HepG2 (cell line): ENCODE measurements around the gene SHC3. TPM values are rescaled to one million over a fixed set of nuclear protein-coding genes. Genes with fewer than 3 reads are reported as not detected.

ENCODE experiments used
- ATAC-seq: fragments of 200-7000 bp; cut with Tn5 transposase; 3 replicates; pipeline ENCODE4 v1.9.1; 2020; ENCODE audit warnings: mild to moderate bottlenecking, moderate library complexity
- BruUV-seq: library from RNA; stranded (reverse); fragments of 400-500 nt; replicated peaks from 2 replicates; lab custom pipeline; 2021; lab: Mats Ljungman, UMichigan
- CTCF ChIA-PET: fragments of 300-600 bp; formaldehyde crosslinking; extraction: SDS; loops from one replicate; lab custom pipeline; 2021; ENCODE audit warnings: low total read pairs, inconsistent platforms, low intra/inter-chr PET ratio; lab: Yijun Ruan, JAX
- POLR2A ChIA-PET: fragments of 350-600 bp; sonication (Branson Sonifier 250); formaldehyde crosslinking; loops from one replicate; lab custom pipeline; 2020; ENCODE audit warnings: antibody characterized with exemption, inconsistent platforms; lab: Yijun Ruan, JAX
- DNase-seq: peaks from one replicate; pipeline ENCODE4 v3.0.0-alpha.2; 2015; ENCODE audit warnings: low spot score
- FAIRE-seq: peaks from 3 replicates; lab custom pipeline; 2011; peaks lifted over from hg19 to GRCh38; lab: Jason Lieb, UNC
- H2AFZ ChIP-seq: one replicate; pipeline ENCODE4 v1.6.1; 2011; ENCODE audit warnings: low read length, inconsistent platforms
- H3K27ac ChIP-seq: fragments of 300-600 bp; 3 replicates; pipeline ENCODE4 v1.8.0; 2011; ENCODE audit warnings: mixed run types, mild to moderate bottlenecking, mixed read lengths, low read length, inconsistent platforms; ENCODE audit not compliant: insufficient read depth; ENCODE audit errors: extremely low read length
- H3K27me3 ChIP-seq, 2 experiments: fragments of 200-600 bp in 1 of 2; 2 replicates in 1 of 2; 3 replicates in 1 of 2; pipeline versions ENCODE4 v1.6.0 to v1.8.0; 2011; ENCODE audit warnings: low read length in 2 of 2, mild to moderate bottlenecking in 2 of 2, moderate library complexity in 2 of 2, inconsistent platforms in 1 of 2; ENCODE audit not compliant: insufficient read depth in 2 of 2, control insufficient read depth in 1 of 2
- H3K36me3 ChIP-seq, 2 experiments: fragments of 200-600 bp in 1 of 2; replicated peaks in 1 of 2; 2 replicates in 1 of 2; 3 replicates in 1 of 2; pipeline versions ENCODE4 v1.5.1 to v1.8.0; 2011; ENCODE audit warnings: low read length in 2 of 2, inconsistent platforms in 1 of 2; ENCODE audit not compliant: insufficient read depth in 2 of 2, control insufficient read depth in 1 of 2
- H3K4me1 ChIP-seq: 2 replicates; pipeline ENCODE4 v1.5.1; 2012; ENCODE audit warnings: low read length, inconsistent platforms; ENCODE audit not compliant: insufficient read depth
- H3K4me2 ChIP-seq: 2 replicates; pipeline ENCODE4 v1.6.0; 2011; ENCODE audit warnings: low read depth, low read length, inconsistent platforms
- H3K4me3 ChIP-seq, 3 experiments: fragments of 200-600 bp in 1 of 3; sonication (generic), shearing (Covaris generic) in 1 of 3; replicated peaks in 1 of 3; 2 replicates each; pipeline ENCODE4 v1.5.1; 2011 to 2016; ENCODE audit warnings: low read length in 3 of 3, inconsistent platforms in 2 of 3, low read depth in 2 of 3, mild to moderate bottlenecking in 2 of 3, control low read depth in 1 of 3, mixed read lengths in 1 of 3; ENCODE audit not compliant: insufficient read depth in 1 of 3
- H3K79me2 ChIP-seq: one replicate; pipeline ENCODE4 v1.6.1; 2011; ENCODE audit warnings: low read length, inconsistent platforms; ENCODE audit not compliant: insufficient read depth
- H3K9ac ChIP-seq: 2 replicates; pipeline ENCODE4 v1.6.0; 2011; ENCODE audit warnings: mild to moderate bottlenecking, low read depth, low read length, inconsistent platforms; ENCODE audit not compliant: insufficient read depth
- H3K9me3 ChIP-seq: 2 replicates; pipeline ENCODE4 v1.5.1; 2012; ENCODE audit warnings: mild to moderate bottlenecking, low read length
- H4K20me1 ChIP-seq: 2 replicates; pipeline ENCODE4 v1.6.0; 2011; ENCODE audit warnings: inconsistent platforms, mild to moderate bottlenecking, low read length, moderate library complexity; ENCODE audit not compliant: insufficient read depth
- CBX2 ChIP-seq, 2 experiments: fragments of 200-600 bp in 1 of 2; sonication (generic); formaldehyde crosslinking in 1 of 2; IDR thresholded peaks; 2 replicates each; pipeline versions ENCODE4 v1.7.0 to v1.8.1; 2018 to 2022; ENCODE audit warnings: low read depth in 2 of 2, low read length in 1 of 2, mild to moderate bottlenecking in 1 of 2, missing genetic modification reagents in 1 of 2
- GTF3A ChIP-seq: sonication (generic); formaldehyde crosslinking; conservative IDR thresholded peaks from 2 replicates; pipeline ENCODE4 v1.4.0; 2020; ENCODE audit warnings: mild to moderate bottlenecking, missing genetic modification reagents
- MTF2 ChIP-seq: sonication (generic); formaldehyde crosslinking; IDR thresholded peaks from 2 replicates; pipeline ENCODE4 v1.5.0; 2020; ENCODE audit warnings: missing genetic modification reagents, borderline replicate concordance
- SIX4 ChIP-seq: sonication (generic); formaldehyde crosslinking; IDR thresholded peaks from 2 replicates; pipeline ENCODE4 v1.4.0; 2020; ENCODE audit warnings: missing genetic modification reagents
- SMC3 ChIP-seq: IDR thresholded peaks from 2 replicates; pipeline ENCODE4 v1.6.1; 2011; ENCODE audit warnings: low read length, improper control_type of control experiment
- SRSF1 ChIP-seq: fragments of 200-400 bp; formaldehyde crosslinking; optimal IDR thresholded peaks from 2 replicates; pipeline ENCODE3; 2017; ENCODE audit warnings: mild to moderate bottlenecking, low read depth, low read length, moderate library complexity
- WIZ ChIP-seq: sonication (generic); formaldehyde crosslinking; IDR thresholded peaks from 2 replicates; pipeline ENCODE4 v1.5.1; 2020; ENCODE audit warnings: mild to moderate bottlenecking, missing genetic modification reagents
- XRCC5 ChIP-seq: fragments of 200-400 bp; formaldehyde crosslinking; optimal IDR thresholded peaks from 2 replicates; pipeline ENCODE3; 2017; ENCODE audit warnings: mild to moderate bottlenecking, low read length
- ZEB1 ChIP-seq: IDR thresholded peaks from 2 replicates; pipeline ENCODE4 v1.6.1; 2012; ENCODE audit warnings: mild to moderate bottlenecking, low read depth, inconsistent platforms; ENCODE audit not compliant: insufficient replicate concordance
- ZNF3 ChIP-seq: IDR thresholded peaks from 2 replicates; pipeline ENCODE4 v1.7.0; 2017; ENCODE audit warnings: inconsistent platforms
- ZNF510 ChIP-seq: sonication (generic); formaldehyde crosslinking; IDR thresholded peaks from 2 replicates; pipeline ENCODE4 v1.4.0; 2020; ENCODE audit warnings: low read depth, mild to moderate bottlenecking, missing genetic modification reagents
- WGBS: methylation state at CpG from one replicate; pipeline ENCODE4 v1.1.6; 2017; ENCODE audit warnings: low lambda C conversion rate; 5-methylcytosine and 5-hydroxymethylcytosine counted together
- in situ Hi-C: cut with HindIII; loops from 2 replicates; pipeline ENCODE4 v1.10.0; 2017; ENCODE audit warnings: low pct_unique_long_range_greater_than_20kb; ENCODE audit not compliant: extremely low pct_ligation_motif_present
- intact Hi-C: fragments of 100-400 bp; cut with micrococcal nuclease; formaldehyde crosslinking; loops from one replicate; pipeline ENCODE4 v1.10.0; 2022; ENCODE audit not compliant: unreplicated experiment
- polyA plus RNA-seq, 8 experiments: library from polyadenylated mRNA; depleted of rRNA in 3 of 8; stranded (reverse) in 7 of 8; unstranded in 1 of 8; fragments of >200 nt; fragmentation: Illumina TruSeq in 4 of 8; extraction: Trizol in 4 of 8; gene quantifications; 2 replicates each; pipeline versions ENCODE4 v1.2.1 to v1.2.3, GENCODE V29; 2011 to 2016; ENCODE audit warnings: low read depth in 4 of 8, missing spikeins in 1 of 8, mixed read lengths in 1 of 8; ENCODE audit not compliant: insufficient read depth in 1 of 8
- total RNA-seq, 5 experiments: library from RNA; depleted of rRNA; stranded (reverse); fragments of >200 nt; fragmentation: Illumina TruSeq; extraction: Trizol; gene quantifications; 2 replicates each; pipeline ENCODE4 v1.2.3, GENCODE V29; 2016; ENCODE audit warnings: low read depth in 1 of 5
- TF ChIP-seq, protein P1 (sequence below): sonication (generic); formaldehyde crosslinking; IDR thresholded peaks from 2 replicates; pipeline ENCODE4 v1.4.0; 2020; ENCODE audit warnings: missing genetic modification reagents, borderline replicate concordance
- TF ChIP-seq, protein P2 (sequence below): sonication (generic); formaldehyde crosslinking; IDR thresholded peaks from 2 replicates; pipeline ENCODE4 v1.8.0; 2022; ENCODE audit warnings: missing genetic modification reagents, mild to moderate bottlenecking, inconsistent platforms, borderline replicate concordance
- TF ChIP-seq, protein P3 (sequence below): sonication (generic); formaldehyde crosslinking; IDR thresholded peaks from 2 replicates; pipeline ENCODE4 v1.4.0; 2020; ENCODE audit warnings: missing genetic modification reagents
- TF ChIP-seq, protein P4 (sequence below): sonication (generic); formaldehyde crosslinking; IDR thresholded peaks from 2 replicates; pipeline ENCODE4 v1.8.1; 2023; ENCODE audit warnings: mild to moderate bottlenecking, missing genetic modification reagents, borderline replicate concordance

SHC3 gene
- total and polyA plus RNA-seq, 2 of the 13 experiments (the other 11 are each of a cell fraction or from before 2014, with no cell fraction given), result 0.09 to 0.89 TPM

DNA sequence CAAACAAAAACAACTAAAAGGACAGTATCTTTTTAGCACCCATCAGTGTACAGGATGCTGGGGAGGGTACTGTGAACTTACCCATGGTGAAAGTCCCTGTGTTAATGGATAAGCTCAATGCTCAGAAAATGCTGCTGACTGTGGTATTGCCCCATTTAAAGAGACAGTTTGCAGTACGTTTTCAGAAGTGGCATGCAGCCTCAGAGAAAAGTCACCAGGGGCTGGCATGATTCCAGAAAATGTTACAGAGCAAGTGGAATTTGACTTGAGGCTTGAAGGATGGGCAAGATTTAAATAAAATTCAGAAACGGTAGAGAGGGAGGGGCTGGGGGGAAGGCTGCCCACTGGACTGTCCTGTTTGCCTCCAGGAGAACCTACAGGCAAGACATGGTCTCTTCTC is 180.1 kb downstream of the SHC3 start:
- in situ Hi-C loops (no loop called here), intact Hi-C loops (no loop called here)
- no peaks in the 10 kb centered on the region for H4K20me1 ChIP-seq
- H3K9me3 ChIP-seq, result no peaks in the 10 kb centered on the region
- no peak overlapping the region for H3K4me3 ChIP-seq
- CTCF ChIA-PET, result interaction anchor here (3.2 kb wide), 1 partner anchor 404 kb away, joined by 27 read pairs; no protein-coding TSS in a partner anchor
- DNase-seq (no peak), ATAC-seq (no peak), FAIRE-seq (no peak)
- no peaks in the 10 kb centered on the region for H3K36me3 ChIP-seq
- WGBS, result 3% methylated on average over 2 of the region's 2 CpGs
- H3K4me1 ChIP-seq, result peaks cover 3% of the 10 kb centered on the region; the same call in 1 of the 2 replicates
- no TSS peak for BruUV-seq
- H2AFZ ChIP-seq, result no peak overlapping the region
- H3K4me2 ChIP-seq, result no peak overlapping the region
- H3K27me3 ChIP-seq, result peaks cover 0 to 4% of the 10 kb centered on the region in 2 experiments; a peak in 2 of 5 replicates
- POLR2A ChIA-PET, result no interaction called here
- no peaks in the 10 kb centered on the region for H3K79me2 ChIP-seq
- no peak overlapping the region for H3K9ac ChIP-seq
- no peak overlapping the region for H3K27ac ChIP-seq
- TF ChIP-seq XRCC5 (no peak), CBX2 (IDR thresholded peaks at IDR 0.05; ENCODE audit: low read depth, low read length) (no peak), CBX2 (CRISPR knock-in tag; IDR thresholded peaks at IDR 0.05; ENCODE audit: low read depth) (no peak), SMC3 (no peak), ZNF510 (CRISPR knock-in tag) (no peak), SRSF1 (no peak), ZEB1 (no peak), SIX4 (no peak), ZNF3 (CRISPR knock-in tag) (no peak), WIZ (CRISPR knock-in tag) (no peak), GTF3A (CRISPR knock-in tag) (no peak), MTF2 (CRISPR knock-in tag) (no peak)
- TF ChIP-seq, protein P1, sequence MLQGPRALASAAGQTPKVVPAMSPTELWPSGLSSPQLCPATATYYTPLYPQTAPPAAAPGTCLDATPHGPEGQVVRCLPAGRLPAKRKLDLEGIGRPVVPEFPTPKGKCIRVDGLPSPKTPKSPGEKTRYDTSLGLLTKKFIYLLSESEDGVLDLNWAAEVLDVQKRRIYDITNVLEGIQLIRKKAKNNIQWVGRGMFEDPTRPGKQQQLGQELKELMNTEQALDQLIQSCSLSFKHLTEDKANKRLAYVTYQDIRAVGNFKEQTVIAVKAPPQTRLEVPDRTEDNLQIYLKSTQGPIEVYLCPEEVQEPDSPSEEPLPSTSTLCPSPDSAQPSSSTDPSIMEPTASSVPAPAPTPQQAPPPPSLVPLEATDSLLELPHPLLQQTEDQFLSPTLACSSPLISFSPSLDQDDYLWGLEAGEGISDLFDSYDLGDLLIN (CRISPR knock-in tag), result no peak
- TF ChIP-seq, protein P2, sequence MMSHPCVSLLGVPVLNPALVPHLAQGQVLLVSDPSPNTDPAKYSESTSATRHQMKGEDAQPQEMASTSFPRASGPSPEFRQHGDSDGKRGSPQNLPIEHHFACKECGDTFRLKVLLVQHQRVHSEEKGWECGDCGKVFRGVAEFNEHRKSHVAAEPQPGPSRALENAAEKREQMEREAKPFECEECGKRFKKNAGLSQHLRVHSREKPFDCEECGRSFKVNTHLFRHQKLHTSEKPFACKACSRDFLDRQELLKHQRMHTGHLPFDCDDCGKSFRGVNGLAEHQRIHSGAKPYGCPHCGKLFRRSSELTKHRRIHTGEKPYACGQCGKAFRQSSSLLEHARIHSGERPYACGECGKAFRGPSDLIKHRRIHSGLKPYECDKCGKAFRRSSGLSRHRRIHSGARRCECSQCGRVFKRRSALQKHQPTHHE, result no peak
- TF ChIP-seq, protein P3, sequence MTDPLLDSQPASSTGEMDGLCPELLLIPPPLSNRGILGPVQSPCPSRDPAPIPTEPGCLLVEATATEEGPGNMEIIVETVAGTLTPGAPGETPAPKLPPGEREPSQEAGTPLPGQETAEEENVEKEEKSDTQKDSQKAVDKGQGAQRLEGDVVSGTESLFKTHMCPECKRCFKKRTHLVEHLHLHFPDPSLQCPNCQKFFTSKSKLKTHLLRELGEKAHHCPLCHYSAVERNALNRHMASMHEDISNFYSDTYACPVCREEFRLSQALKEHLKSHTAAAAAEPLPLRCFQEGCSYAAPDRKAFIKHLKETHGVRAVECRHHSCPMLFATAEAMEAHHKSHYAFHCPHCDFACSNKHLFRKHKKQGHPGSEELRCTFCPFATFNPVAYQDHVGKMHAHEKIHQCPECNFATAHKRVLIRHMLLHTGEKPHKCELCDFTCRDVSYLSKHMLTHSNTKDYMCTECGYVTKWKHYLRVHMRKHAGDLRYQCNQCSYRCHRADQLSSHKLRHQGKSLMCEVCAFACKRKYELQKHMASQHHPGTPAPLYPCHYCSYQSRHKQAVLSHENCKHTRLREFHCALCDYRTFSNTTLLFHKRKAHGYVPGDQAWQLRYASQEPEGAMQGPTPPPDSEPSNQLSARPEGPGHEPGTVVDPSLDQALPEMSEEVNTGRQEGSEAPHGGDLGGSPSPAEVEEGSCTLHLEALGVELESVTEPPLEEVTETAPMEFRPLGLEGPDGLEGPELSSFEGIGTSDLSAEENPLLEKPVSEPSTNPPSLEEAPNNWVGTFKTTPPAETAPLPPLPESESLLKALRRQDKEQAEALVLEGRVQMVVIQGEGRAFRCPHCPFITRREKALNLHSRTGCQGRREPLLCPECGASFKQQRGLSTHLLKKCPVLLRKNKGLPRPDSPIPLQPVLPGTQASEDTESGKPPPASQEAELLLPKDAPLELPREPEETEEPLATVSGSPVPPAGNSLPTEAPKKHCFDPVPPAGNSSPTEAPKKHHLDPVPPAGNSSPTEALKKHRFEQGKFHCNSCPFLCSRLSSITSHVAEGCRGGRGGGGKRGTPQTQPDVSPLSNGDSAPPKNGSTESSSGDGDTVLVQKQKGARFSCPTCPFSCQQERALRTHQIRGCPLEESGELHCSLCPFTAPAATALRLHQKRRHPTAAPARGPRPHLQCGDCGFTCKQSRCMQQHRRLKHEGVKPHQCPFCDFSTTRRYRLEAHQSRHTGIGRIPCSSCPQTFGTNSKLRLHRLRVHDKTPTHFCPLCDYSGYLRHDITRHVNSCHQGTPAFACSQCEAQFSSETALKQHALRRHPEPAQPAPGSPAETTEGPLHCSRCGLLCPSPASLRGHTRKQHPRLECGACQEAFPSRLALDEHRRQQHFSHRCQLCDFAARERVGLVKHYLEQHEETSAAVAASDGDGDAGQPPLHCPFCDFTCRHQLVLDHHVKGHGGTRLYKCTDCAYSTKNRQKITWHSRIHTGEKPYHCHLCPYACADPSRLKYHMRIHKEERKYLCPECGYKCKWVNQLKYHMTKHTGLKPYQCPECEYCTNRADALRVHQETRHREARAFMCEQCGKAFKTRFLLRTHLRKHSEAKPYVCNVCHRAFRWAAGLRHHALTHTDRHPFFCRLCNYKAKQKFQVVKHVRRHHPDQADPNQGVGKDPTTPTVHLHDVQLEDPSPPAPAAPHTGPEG (CRISPR knock-in tag), result no peak
- TF ChIP-seq, protein P4, sequence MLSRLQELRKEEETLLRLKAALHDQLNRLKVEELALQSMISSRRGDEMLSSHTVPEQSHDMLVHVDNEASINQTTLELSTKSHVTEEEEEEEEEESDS (CRISPR knock-in tag), result no peak
